Rectal smooth muscle tissue (tissue), 1 donor: ENCODE results near the gene HYDIN.
"Not testable (repeated sequence)": the region's sequence is repeated elsewhere in the genome, so short reads cannot be mapped to it uniquely, and the experiment has no call there.

Source experiments
- H3K27ac ChIP-seq: one replicate; pipeline ENCODE4 v1.7.0; 2013; ENCODE audit warnings: low read depth, low read length, inconsistent platforms
- H3K27me3 ChIP-seq: one replicate; pipeline ENCODE4 v1.7.0; 2013; ENCODE audit warnings: low read length; ENCODE audit not compliant: control insufficient read depth, insufficient read depth
- H3K36me3 ChIP-seq: one replicate; pipeline ENCODE4 v1.7.0; 2013; ENCODE audit warnings: low read length; ENCODE audit not compliant: control insufficient read depth, insufficient read depth
- H3K4me1 ChIP-seq: one replicate; pipeline ENCODE4 v1.7.0; 2013; ENCODE audit warnings: low read length; ENCODE audit not compliant: control insufficient read depth, insufficient read depth
- H3K4me3 ChIP-seq: one replicate; pipeline ENCODE4 v1.7.0; 2013; ENCODE audit warnings: low read length
- H3K9ac ChIP-seq: one replicate; pipeline ENCODE4 v1.7.0; 2013; ENCODE audit warnings: low read length

Gene HYDIN

GRCh38 chr16:70936781-70937525 lies 293.6 kb downstream of the HYDIN start:
- H3K27ac ChIP-seq, H3K36me3 ChIP-seq, H3K4me1 ChIP-seq, H3K27me3 ChIP-seq, H3K4me3 ChIP-seq, H3K9ac ChIP-seq: not testable (repeated sequence)

GRCh38 chr16:70935325-70935724 lies 295.2 kb downstream of the HYDIN start:
- not testable (repeated sequence) for H3K4me3 ChIP-seq, H3K4me1 ChIP-seq, H3K36me3 ChIP-seq, H3K9ac ChIP-seq, H3K27ac ChIP-seq, H3K27me3 ChIP-seq

GRCh38 chr16:70933746-70934145 lies 296.8 kb downstream of the HYDIN start:
- H3K4me1 ChIP-seq, H3K27ac ChIP-seq, H3K36me3 ChIP-seq, H3K27me3 ChIP-seq, H3K9ac ChIP-seq, H3K4me3 ChIP-seq: not testable (repeated sequence)

GRCh38 chr16:70930757-70931156 lies 299.8 kb downstream of the HYDIN start:
- H3K27ac ChIP-seq, H3K9ac ChIP-seq, H3K4me1 ChIP-seq, H3K36me3 ChIP-seq, H3K27me3 ChIP-seq, H3K4me3 ChIP-seq: not testable (repeated sequence)

GRCh38 chr16:70922164-70922563 lies 308.4 kb downstream of the HYDIN start:
- H3K4me1 ChIP-seq, result not testable (repeated sequence)

GRCh38 chr16:70920661-70921060 lies 309.9 kb downstream of the HYDIN start:
- H3K36me3 ChIP-seq, H3K27me3 ChIP-seq, H3K9ac ChIP-seq, H3K4me1 ChIP-seq, H3K4me3 ChIP-seq, H3K27ac ChIP-seq: not testable (repeated sequence)

More at GRCh38 chr16:70922164-70922563, 308.4 kb downstream of the HYDIN start:
- H3K27ac ChIP-seq, H3K36me3 ChIP-seq, H3K9ac ChIP-seq, H3K4me3 ChIP-seq, H3K27me3 ChIP-seq: not testable (repeated sequence)

GRCh38 chr16:70888208-70888607 lies 342.3 kb downstream of the HYDIN start:
- H3K9ac ChIP-seq, H3K36me3 ChIP-seq, H3K4me1 ChIP-seq, H3K27me3 ChIP-seq, H3K4me3 ChIP-seq, H3K27ac ChIP-seq: not testable (repeated sequence)

- not testable (repeated sequence) for H3K9ac ChIP-seq, H3K27ac ChIP-seq, H3K36me3 ChIP-seq, H3K27me3 ChIP-seq, H3K4me3 ChIP-seq, H3K4me1 ChIP-seq
Measured at GRCh38 chr16:70884652-70885051, 345.9 kb downstream of the HYDIN start.

GRCh38 chr16:70882311-70882710 lies 348.2 kb downstream of the HYDIN start:
- H3K9ac ChIP-seq, H3K27ac ChIP-seq, H3K27me3 ChIP-seq, H3K4me1 ChIP-seq, H3K36me3 ChIP-seq, H3K4me3 ChIP-seq: not testable (repeated sequence)

- not testable (repeated sequence) for H3K4me1 ChIP-seq, H3K36me3 ChIP-seq, H3K9ac ChIP-seq, H3K27ac ChIP-seq, H3K27me3 ChIP-seq, H3K4me3 ChIP-seq
Measured at GRCh38 chr16:70877895-70878294, 352.6 kb downstream of the HYDIN start.

GRCh38 chr16:70876442-70876841 lies 354.1 kb downstream of the HYDIN start:
- H3K27ac ChIP-seq, H3K4me3 ChIP-seq, H3K9ac ChIP-seq, H3K4me1 ChIP-seq, H3K27me3 ChIP-seq, H3K36me3 ChIP-seq: not testable (repeated sequence)

- H3K27me3 ChIP-seq, H3K36me3 ChIP-seq, H3K4me3 ChIP-seq: not testable (repeated sequence)
Measured at GRCh38 chr16:70864698-70865097, 365.8 kb downstream of the HYDIN start.

GRCh38 chr16:70861996-70862395 lies 368.5 kb downstream of the HYDIN start:
- not testable (repeated sequence) for H3K27ac ChIP-seq, H3K27me3 ChIP-seq, H3K4me3 ChIP-seq, H3K36me3 ChIP-seq, H3K4me1 ChIP-seq, H3K9ac ChIP-seq

More at GRCh38 chr16:70864698-70865097, 365.8 kb downstream of the HYDIN start:
- not testable (repeated sequence) for H3K27ac ChIP-seq, H3K9ac ChIP-seq, H3K4me1 ChIP-seq
